H1 (cell line): ENCODE data around the gene CNGB1. TPM values are rescaled to one million over a fixed set of nuclear protein-coding genes. Genes with fewer than 3 reads are reported as not detected.

Experiments used
- CHD2 ChIP-seq: IDR thresholded peaks from 2 replicates; pipeline ENCODE4 v1.6.1; 2012; ENCODE audit warnings: low read length, improper control_type of control experiment
- EZH2 ChIP-seq: fragments of 200-600 bp; sonication (generic); IDR thresholded peaks from 2 replicates; pipeline ENCODE4 v1.7.1; 2012; ENCODE audit warnings: low read depth, mild to moderate bottlenecking, moderate library complexity, low read length, inconsistent platforms; ENCODE audit not compliant: severe bottlenecking
- polyA plus RNA-seq, 7 experiments: library from polyadenylated mRNA; depleted of rRNA in 3 of 7; stranded (reverse) in 5 of 7; unstranded in 2 of 7; fragments of >200 nt in 5 of 7; fragments of 200-250 nt in 2 of 7; gene quantifications; 1 replicate in 5 of 7; 2 replicates in 1 of 7; 4 replicates in 1 of 7; pipeline versions ENCODE4 v1.2.1 to v1.2.3, GENCODE V29; 2011 to 2013; ENCODE audit warnings: missing spikeins in 2 of 7, mixed read lengths in 2 of 7
- total RNA-seq: library from RNA; stranded (reverse); fragmentation: NEBNext Ultra II Directional; extraction: Animal tissue kit (Norgen Biotek cat#: 25700); gene quantifications from 2 replicates; pipeline ENCODE4 v1.2.1, GENCODE V29; 2021
- TF ChIP-seq, protein P1 (sequence below): IDR thresholded peaks from 2 replicates; pipeline ENCODE4 v1.6.1; 2011; ENCODE audit warnings: low read length, improper control_type of control experiment

Gene CNGB1
- total and polyA plus RNA-seq, 2 of the 8 experiments (the other 6 are each of a cell fraction or from before 2014, with no cell fraction given), result not detected

DNA sequence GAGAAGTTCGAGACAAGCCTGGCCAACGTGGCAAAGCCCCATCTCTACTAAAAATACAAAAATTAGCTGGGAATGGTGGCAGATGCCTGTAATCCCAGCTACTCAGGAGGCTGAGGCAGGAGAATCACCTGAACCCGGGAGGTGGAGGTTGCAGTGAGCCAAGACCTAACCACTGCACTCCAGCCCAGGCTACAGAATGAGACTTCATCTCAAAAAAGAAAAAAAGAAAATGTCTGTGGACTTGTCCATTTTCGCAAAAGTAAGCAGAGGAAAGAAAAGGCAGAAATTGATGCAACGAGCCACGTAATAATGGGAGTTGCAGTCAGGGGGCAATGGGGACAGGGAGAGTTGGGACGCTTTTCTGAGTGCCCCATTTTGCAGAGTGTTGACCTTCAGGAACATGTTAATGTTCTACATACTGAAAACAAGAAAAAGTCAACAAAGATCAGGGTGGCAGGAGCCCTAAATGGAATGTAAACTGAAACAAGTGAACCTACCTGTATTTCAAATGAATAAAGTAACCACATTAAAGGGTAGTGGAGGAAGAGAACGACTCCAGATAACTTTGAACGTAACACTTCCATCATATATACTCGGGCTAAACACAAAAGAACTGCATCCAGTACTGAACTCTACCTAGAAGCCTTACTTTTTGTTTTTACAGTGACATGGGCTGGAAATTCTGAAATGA is 76.4 kb downstream of the CNGB1 start (continued):
- TF ChIP-seq, protein P1, sequence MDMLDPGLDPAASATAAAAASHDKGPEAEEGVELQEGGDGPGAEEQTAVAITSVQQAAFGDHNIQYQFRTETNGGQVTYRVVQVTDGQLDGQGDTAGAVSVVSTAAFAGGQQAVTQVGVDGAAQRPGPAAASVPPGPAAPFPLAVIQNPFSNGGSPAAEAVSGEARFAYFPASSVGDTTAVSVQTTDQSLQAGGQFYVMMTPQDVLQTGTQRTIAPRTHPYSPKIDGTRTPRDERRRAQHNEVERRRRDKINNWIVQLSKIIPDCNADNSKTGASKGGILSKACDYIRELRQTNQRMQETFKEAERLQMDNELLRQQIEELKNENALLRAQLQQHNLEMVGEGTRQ, result no peak
- no peak for TF ChIP-seq CHD2
- no peak for TF ChIP-seq EZH2
